PC-3 (cell line): ENCODE measurements around the gene RNU1-1. TPM values are rescaled to one million over a fixed set of nuclear protein-coding genes. Genes with fewer than 3 reads are reported as not detected.
"Not testable (repeated sequence)": the region's sequence is repeated elsewhere in the genome, so short reads cannot be mapped to it uniquely, and the experiment has no call there.

Experiments
- ATAC-seq: fragments of 200-7000 bp; cut with Tn5 transposase; 2 replicates; pipeline ENCODE4 v1.9.1; 2020; ENCODE audit warnings: mild to moderate bottlenecking, moderate library complexity
- BruUV-seq: library from RNA; stranded (reverse); fragments of 400-500 nt; replicated peaks from 2 replicates; lab custom pipeline; 2021; lab: Mats Ljungman, UMichigan
- CTCF ChIA-PET: fragments of 300-600 bp; sonication (Branson Sonifier 250); formaldehyde crosslinking; loops from one replicate; lab custom pipeline; 2022; ENCODE audit warnings: antibody characterized with exemption; lab: Charles Lee
- POLR2A ChIA-PET: fragments of 300-600 bp; sonication (Branson Sonifier 250); formaldehyde crosslinking; loops from one replicate; lab custom pipeline; 2022; ENCODE audit warnings: antibody characterized with exemption; ENCODE audit not compliant: unreplicated experiment; lab: Charles Lee
- DNase-seq: peaks from one replicate; pipeline ENCODE4 v3.0.0-alpha.2; 2015
- H2AFZ ChIP-seq: fragments of 300-600 bp; sonication (generic); 2 replicates; pipeline ENCODE4 v1.6.0; 2016; ENCODE audit warnings: antibody characterized with exemption, low read length
- H3F3A ChIP-seq: fragments of 300-600 bp; sonication (generic); one replicate; pipeline ENCODE4 v1.6.0; 2017; ENCODE audit warnings: antibody characterized with exemption, low read length, control low read depth, mild to moderate bottlenecking; ENCODE audit not compliant: unreplicated experiment
- H3K27ac ChIP-seq: fragments of 300-600 bp; sonication (generic); 2 replicates; pipeline ENCODE4 v1.5.1; 2016; ENCODE audit warnings: mild to moderate bottlenecking, low read length
- H3K27me3 ChIP-seq: fragments of 300-600 bp; sonication (generic); 2 replicates; pipeline ENCODE4 v1.6.1; 2016; ENCODE audit warnings: low read length, mixed read lengths
- H3K36me3 ChIP-seq: fragments of 300-600 bp; sonication (generic); 2 replicates; pipeline ENCODE4 v1.6.1; 2016; ENCODE audit warnings: low read depth, mixed run types, low read length, mixed read lengths
- H3K4me1 ChIP-seq: fragments of 300-600 bp; sonication (generic); 2 replicates; pipeline ENCODE4 v1.5.1; 2016; ENCODE audit warnings: low read length; ENCODE audit not compliant: insufficient read depth
- H3K4me2 ChIP-seq: fragments of 300-600 bp; sonication (generic); 2 replicates; pipeline ENCODE4 v1.6.0; 2016; ENCODE audit warnings: low read length
- H3K4me3 ChIP-seq: fragments of 300-600 bp; sonication (generic); 2 replicates; pipeline ENCODE4 v1.5.1; 2016; ENCODE audit warnings: mild to moderate bottlenecking, low read length, mixed read lengths
- H3K79me2 ChIP-seq: fragments of 300-600 bp; sonication (generic); 2 replicates; pipeline ENCODE4 v1.6.1; 2017; ENCODE audit warnings: low read length, mixed read lengths
- H3K9ac ChIP-seq: fragments of 300-600 bp; sonication (generic); 2 replicates; pipeline ENCODE4 v1.6.0; 2016; ENCODE audit warnings: mild to moderate bottlenecking, low read length
- H3K9me2 ChIP-seq: fragments of 300-600 bp; sonication (generic); replicated peaks from 2 replicates; pipeline ENCODE4 v1.6.1; 2016; ENCODE audit warnings: mixed run types, low read length, mixed read lengths
- H3K9me3 ChIP-seq: fragments of 300-600 bp; sonication (generic); 2 replicates; pipeline ENCODE4 v1.6.1; 2016; ENCODE audit warnings: low read length, mixed read lengths
- H4K20me1 ChIP-seq: fragments of 300-600 bp; sonication (generic); 2 replicates; pipeline ENCODE4 v1.6.1; 2016; ENCODE audit warnings: low read length, mixed read lengths
- CTCF ChIP-seq: fragments of 300-600 bp; sonication (generic); conservative IDR thresholded peaks from 2 replicates; pipeline ENCODE4 v1.5.1; 2017; ENCODE audit warnings: antibody characterized with exemption, low read depth, mild to moderate bottlenecking, low read length
- EZH2 ChIP-seq: fragments of 300-600 bp; sonication (generic); IDR thresholded peaks from one replicate; pipeline ENCODE4 v1.6.1; 2017; ENCODE audit warnings: antibody characterized with exemption, mild to moderate bottlenecking, low read length; ENCODE audit not compliant: unreplicated experiment
- EZH2phosphoT487 ChIP-seq: fragments of 300-600 bp; sonication (generic); IDR thresholded peaks from 2 replicates; pipeline ENCODE4 v1.6.1; 2018; ENCODE audit warnings: mild to moderate bottlenecking, antibody characterized with exemption, low read length, borderline replicate concordance
- intact Hi-C: fragments of 100-400 bp; cut with micrococcal nuclease; formaldehyde crosslinking; loops from 2 replicates; pipeline ENCODE4 v1.9.0; 2023
- total RNA-seq: library from RNA; depleted of rRNA; stranded (reverse); fragments of >200 nt; gene quantifications from 2 replicates; pipeline ENCODE4 v1.2.3, GENCODE V29; 2014

Gene RNU1-1
- total RNA-seq, 1 experiment from 2014 or later, result under 0.01 TPM

GRCh38 chr1:16492937-16493336 is 21.1 kb downstream of the RNU1-1 start:
- H3K36me3 ChIP-seq, H3K4me3 ChIP-seq, H3K27ac ChIP-seq, CTCF ChIA-PET, POLR2A ChIA-PET, H2AFZ ChIP-seq, H3K79me2 ChIP-seq, ATAC-seq, intact Hi-C loops, H3K27me3 ChIP-seq, H3K9me3 ChIP-seq, BruUV-seq, H3K4me2 ChIP-seq, H3K4me1 ChIP-seq, H3F3A ChIP-seq, H3K9me2 ChIP-seq, H4K20me1 ChIP-seq, H3K9ac ChIP-seq, DNase-seq: not testable (repeated sequence)

GRCh38 chr1:16491056-16491675 is 22.9 kb downstream of the RNU1-1 start:
- POLR2A ChIA-PET, result no interaction called here
- Histone ChIP-seq H3F3A (no peaks in the 10 kb centered on the region), H3K27me3 (no peaks in the 10 kb centered on the region), H3K4me3 (no peak overlapping the region), H2AFZ (no peak overlapping the region), H3K27ac (no peak overlapping the region), H3K9me2 (no peaks in the 10 kb centered on the region), H3K9ac (no peak overlapping the region), H3K79me2 (no peaks in the 10 kb centered on the region), H3K36me3 (no peaks in the 10 kb centered on the region), H4K20me1 (no peaks in the 10 kb centered on the region), H3K9me3 (no peaks in the 10 kb centered on the region), H3K4me2 (no peak overlapping the region), H3K4me1 (no peaks in the 10 kb centered on the region)
- intact Hi-C loops, result no loop called here
- BruUV-seq, result no TSS peak
- no peak for ATAC-seq
- no peak for TF ChIP-seq EZH2phosphoT487
- TF ChIP-seq EZH2, result no peak
- no peak for TF ChIP-seq CTCF
- no peak for DNase-seq
- CTCF ChIA-PET, result no interaction called here

- H3K27ac ChIP-seq, H3K36me3 ChIP-seq, H3K4me2 ChIP-seq, CTCF ChIA-PET, H2AFZ ChIP-seq, ATAC-seq, intact Hi-C loops, BruUV-seq, H3K4me3 ChIP-seq, H3K9me2 ChIP-seq, DNase-seq, H3K4me1 ChIP-seq, H3K9me3 ChIP-seq, H4K20me1 ChIP-seq, H3K9ac ChIP-seq, H3F3A ChIP-seq, H3K27me3 ChIP-seq, H3K79me2 ChIP-seq, POLR2A ChIA-PET: not testable (repeated sequence)
Observed at GRCh38 chr1:16489195-16489880, 24.7 kb downstream of the RNU1-1 start.

GRCh38 chr1:16487011-16487410 is 27.1 kb downstream of the RNU1-1 start:
- POLR2A ChIA-PET, H3K9ac ChIP-seq, H3F3A ChIP-seq, H3K9me3 ChIP-seq, H3K79me2 ChIP-seq, DNase-seq, CTCF ChIA-PET, BruUV-seq, ATAC-seq, intact Hi-C loops, H3K4me3 ChIP-seq, H3K4me1 ChIP-seq, H3K27ac ChIP-seq, H3K9me2 ChIP-seq, H2AFZ ChIP-seq, H4K20me1 ChIP-seq, H3K27me3 ChIP-seq, H3K4me2 ChIP-seq, H3K36me3 ChIP-seq: not testable (repeated sequence)

GRCh38 chr1:16486316-16486715 is 27.8 kb downstream of the RNU1-1 start:
- H3K27me3 ChIP-seq, H3K4me2 ChIP-seq, H3K4me3 ChIP-seq, CTCF ChIA-PET, H3K27ac ChIP-seq, H3K9me3 ChIP-seq, H3K79me2 ChIP-seq, BruUV-seq, H3K4me1 ChIP-seq, intact Hi-C loops, H3F3A ChIP-seq, H3K36me3 ChIP-seq, POLR2A ChIA-PET, H3K9ac ChIP-seq, ATAC-seq, H4K20me1 ChIP-seq, DNase-seq, H3K9me2 ChIP-seq, H2AFZ ChIP-seq: not testable (repeated sequence)
